Endothelial cell of umbilical vein (primary cell): Measurements from ENCODE around the gene SHISA9. TPM values are rescaled to one million over a fixed set of nuclear protein-coding genes. Genes with fewer than 3 reads are reported as not detected.

Experiments
- BruUV-seq: library from RNA; stranded (reverse); fragments of 400-500 nt; replicated peaks from 2 replicates; lab custom pipeline; 2021; lab: Mats Ljungman, UMichigan
- CTCF ChIA-PET: fragments of 300-600, 350-600 bp; sonication (Branson Sonifier 250); formaldehyde crosslinking; loops from one replicate; lab custom pipeline; 2021; ENCODE audit warnings: antibody characterized with exemption, inconsistent platforms; lab: Charles Lee
- POLR2A ChIA-PET: fragments of 300-600, 350-600 bp; sonication (Branson Sonifier 250); formaldehyde crosslinking; loops from one replicate; lab custom pipeline; 2021; ENCODE audit warnings: antibody characterized with exemption, inconsistent platforms; lab: Charles Lee
- DNase-seq: peaks from one replicate; pipeline ENCODE4 v3.0.0-alpha.2; 2011; ENCODE audit warnings: low read depth, low spot score
- FAIRE-seq: peaks from 2 replicates; lab custom pipeline; 2011; peaks lifted over from hg19 to GRCh38; lab: Jason Lieb, UNC
- H2AFZ ChIP-seq: 2 replicates; pipeline ENCODE4 v1.6.0; 2012; ENCODE audit warnings: low read depth, low read length, control low read depth, inconsistent platforms
- H3K27ac ChIP-seq: 2 replicates; pipeline ENCODE4 v1.5.1; 2011; ENCODE audit warnings: low read depth, mild to moderate bottlenecking, control low read depth, low read length, moderate library complexity; ENCODE audit not compliant: insufficient read depth
- H3K27me3 ChIP-seq, 2 experiments: 2 replicates each; pipeline versions ENCODE4 v1.6.0 to v1.6.1; 2011; ENCODE audit warnings: low read length in 2 of 2, mixed read lengths in 1 of 2; ENCODE audit not compliant: control insufficient read depth in 2 of 2, insufficient read depth in 2 of 2
- H3K36me3 ChIP-seq, 2 experiments: 2 replicates in 1 of 2; 3 replicates in 1 of 2; pipeline ENCODE4 v1.5.1; 2011; ENCODE audit warnings: low read length in 2 of 2, mild to moderate bottlenecking in 1 of 2, moderate library complexity in 1 of 2; ENCODE audit not compliant: control insufficient read depth in 2 of 2, insufficient read depth in 2 of 2; ENCODE audit errors: extremely low read depth in 1 of 2
- H3K4me1 ChIP-seq: 3 replicates; pipeline ENCODE4 v1.5.1; 2011; ENCODE audit warnings: mild to moderate bottlenecking, low read length; ENCODE audit not compliant: control insufficient read depth, insufficient read depth; ENCODE audit errors: extremely low read depth
- H3K4me2 ChIP-seq: 2 replicates; pipeline ENCODE4 v1.6.1; 2011; ENCODE audit warnings: low read length, control low read depth, mixed read lengths; ENCODE audit not compliant: insufficient read depth
- H3K4me3 ChIP-seq, 3 experiments: fragments of 200-600 bp in 1 of 3; sonication (generic), shearing (Covaris generic) in 1 of 3; replicated peaks in 1 of 3; 2 replicates each; pipeline ENCODE4 v1.5.1; 2011 to 2016; ENCODE audit warnings: control low read depth in 3 of 3, low read length in 3 of 3, mild to moderate bottlenecking in 2 of 3, inconsistent platforms in 1 of 3, low read depth in 1 of 3, moderate library complexity in 1 of 3; ENCODE audit not compliant: insufficient read depth in 1 of 3
- H3K79me2 ChIP-seq: 2 replicates; pipeline ENCODE4 v1.6.0; 2012; ENCODE audit warnings: low read length, inconsistent platforms; ENCODE audit not compliant: control insufficient read depth, insufficient read depth
- H3K9ac ChIP-seq: replicated peaks from 2 replicates; pipeline ENCODE3; 2011; ENCODE audit warnings: low read length, control low read depth; ENCODE audit not compliant: insufficient read depth; ENCODE audit errors: extremely low read depth
- H3K9me1 ChIP-seq: replicated peaks from 3 replicates; pipeline ENCODE4 v1.6.0; 2011; ENCODE audit warnings: mild to moderate bottlenecking, low read length; ENCODE audit not compliant: control insufficient read depth, insufficient read depth; ENCODE audit errors: extremely low read depth
- H3K9me3 ChIP-seq: replicated peaks from 2 replicates; pipeline ENCODE4 v1.5.1; 2012; ENCODE audit warnings: low read length, inconsistent platforms; ENCODE audit not compliant: control insufficient read depth, insufficient read depth
- H4K20me1 ChIP-seq: replicated peaks from 2 replicates; pipeline ENCODE3; 2011; ENCODE audit warnings: mild to moderate bottlenecking, low read length; ENCODE audit not compliant: control insufficient read depth, insufficient read depth; ENCODE audit errors: extremely low read depth
- EZH2 ChIP-seq: IDR thresholded peaks from 2 replicates; pipeline ENCODE4 v1.6.1; 2012; ENCODE audit warnings: borderline replicate concordance, low read depth, mild to moderate bottlenecking, moderate library complexity, low read length, inconsistent platforms; ENCODE audit not compliant: severe bottlenecking
- FOS ChIP-seq: IDR thresholded peaks from 2 replicates; pipeline ENCODE4 v1.6.1; 2011; ENCODE audit warnings: mild to moderate bottlenecking, low read length, moderate library complexity, borderline replicate concordance; ENCODE audit not compliant: insufficient read depth
- GATA2 ChIP-seq: IDR thresholded peaks from 2 replicates; pipeline ENCODE4 v1.7.0; 2011; ENCODE audit warnings: low read depth, mild to moderate bottlenecking, moderate library complexity, mixed read lengths, low read length; ENCODE audit not compliant: insufficient read length, insufficient read depth
- JUN ChIP-seq: IDR thresholded peaks from 2 replicates; pipeline ENCODE4 v1.6.1; 2011; ENCODE audit warnings: borderline replicate concordance, low read depth; ENCODE audit not compliant: insufficient read length, insufficient read depth
- MYC ChIP-seq: IDR thresholded peaks from one replicate; pipeline ENCODE4 v1.6.1; 2011; ENCODE audit warnings: mild to moderate bottlenecking, low read depth, low read length
- POLR2A ChIP-seq: IDR thresholded peaks from 2 replicates; pipeline ENCODE4 v1.6.1; 2012; ENCODE audit warnings: low read depth, mild to moderate bottlenecking, control low read depth, low read length
- POLR2AphosphoS5 ChIP-seq: IDR thresholded peaks from 2 replicates; pipeline ENCODE4 v1.6.1; 2012; ENCODE audit warnings: low read depth, mild to moderate bottlenecking, control low read depth, low read length, moderate library complexity; ENCODE audit not compliant: insufficient read depth
- dilution Hi-C: fragments of 300-500 bp; cut with MboI; formaldehyde crosslinking; loops from one replicate; pipeline ENCODE4 v1.15.0; 2019; ENCODE audit warnings: low sequenced_read_pairs; ENCODE audit not compliant: extremely low pct_ligation_motif_present
- intact Hi-C: fragments of 100-400 bp; cut with micrococcal nuclease; formaldehyde crosslinking; loops from one replicate; pipeline ENCODE4 v1.10.0; 2022
- polyA plus RNA-seq, 4 experiments: library from polyadenylated mRNA; depleted of rRNA in 3 of 4; stranded (reverse) in 3 of 4; unstranded in 1 of 4; fragments of >200 nt; gene quantifications; 2 replicates each; pipeline versions ENCODE4 v1.2.1 to v1.2.3, GENCODE V29; 2011 to 2012; ENCODE audit warnings: missing spikeins in 1 of 4
- total RNA-seq: library from RNA; stranded (reverse); gene quantifications from 2 replicates; pipeline ENCODE4 v1.2.3, GENCODE V29; 2021
- TF ChIP-seq, protein P1 (sequence below), 2 donors: IDR thresholded peaks; 1 replicate in 1 of 2; 2 replicates in 1 of 2; pipeline ENCODE4 v1.5.1; 2011; ENCODE audit warnings: low read length in 2 of 2, mild to moderate bottlenecking in 2 of 2, moderate library complexity in 2 of 2, control low read depth in 1 of 2, inconsistent platforms in 1 of 2, low read depth in 1 of 2; ENCODE audit not compliant: insufficient read depth in 1 of 2; ENCODE audit errors: extremely low read depth in 1 of 2
- TF ChIP-seq, protein P2 (sequence below): IDR thresholded peaks from 2 replicates; pipeline ENCODE4 v1.6.1; 2011; ENCODE audit not compliant: insufficient read depth, insufficient read length

Gene SHISA9
- total and polyA plus RNA-seq, 2 donors (not counting 3 experiments of a cell fraction or from before 2014, with no cell fraction given), result not detected

DNA sequence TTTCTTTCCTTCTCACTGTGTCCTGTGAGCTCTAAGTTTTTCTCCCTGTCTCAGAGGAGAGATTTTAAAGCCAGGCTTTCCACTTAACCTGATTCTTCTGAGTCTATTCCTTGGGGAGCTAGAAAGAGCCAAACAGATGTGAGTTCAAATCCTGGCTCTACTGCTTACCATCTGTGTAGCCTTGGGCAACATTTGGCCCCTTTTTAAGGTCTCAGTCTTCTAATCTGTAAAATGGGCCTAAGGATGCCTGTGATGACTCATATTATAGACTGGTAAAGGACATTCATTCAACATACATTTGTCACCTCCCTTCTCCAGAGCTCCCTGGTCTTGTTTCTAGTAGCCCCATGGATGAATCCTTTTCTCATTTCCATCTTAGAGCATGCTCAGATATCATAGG is 304.0 kb downstream of the SHISA9 start:
- intact Hi-C loops, result no loop called here
- no peak overlapping the region for H2AFZ ChIP-seq
- POLR2A ChIA-PET, result no interaction called here

DNA sequence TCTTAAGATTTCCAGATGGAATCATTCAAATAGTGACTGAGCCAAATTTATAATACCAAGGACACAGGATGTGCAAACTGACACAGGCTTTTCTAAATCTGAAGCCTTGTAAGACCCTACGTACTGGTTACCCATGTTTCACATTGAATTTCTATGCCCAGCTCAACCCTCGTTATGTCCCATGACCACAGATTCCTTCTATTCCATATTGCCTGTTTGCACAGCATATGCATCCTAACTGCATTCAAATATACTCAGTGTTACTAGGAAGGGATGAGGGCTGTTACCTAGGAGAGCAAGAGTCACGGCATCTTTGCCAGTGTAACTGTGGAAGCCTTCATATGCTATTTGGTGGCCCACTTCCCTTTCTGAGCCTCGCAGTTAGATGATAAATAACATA is 305.2 kb downstream of the SHISA9 start:
- H3K4me1 ChIP-seq, result no peaks in the 10 kb centered on the region
- DNase-seq (no peak), FAIRE-seq (no peak)
- no peaks in the 10 kb centered on the region for H3K36me3 ChIP-seq
- no peak overlapping the region for H2AFZ ChIP-seq
- no peak overlapping the region for H3K4me3 ChIP-seq
- no peaks in the 10 kb centered on the region for H3K27me3 ChIP-seq
- no peaks in the 10 kb centered on the region for H3K79me2 ChIP-seq
- TF ChIP-seq, protein P1, sequence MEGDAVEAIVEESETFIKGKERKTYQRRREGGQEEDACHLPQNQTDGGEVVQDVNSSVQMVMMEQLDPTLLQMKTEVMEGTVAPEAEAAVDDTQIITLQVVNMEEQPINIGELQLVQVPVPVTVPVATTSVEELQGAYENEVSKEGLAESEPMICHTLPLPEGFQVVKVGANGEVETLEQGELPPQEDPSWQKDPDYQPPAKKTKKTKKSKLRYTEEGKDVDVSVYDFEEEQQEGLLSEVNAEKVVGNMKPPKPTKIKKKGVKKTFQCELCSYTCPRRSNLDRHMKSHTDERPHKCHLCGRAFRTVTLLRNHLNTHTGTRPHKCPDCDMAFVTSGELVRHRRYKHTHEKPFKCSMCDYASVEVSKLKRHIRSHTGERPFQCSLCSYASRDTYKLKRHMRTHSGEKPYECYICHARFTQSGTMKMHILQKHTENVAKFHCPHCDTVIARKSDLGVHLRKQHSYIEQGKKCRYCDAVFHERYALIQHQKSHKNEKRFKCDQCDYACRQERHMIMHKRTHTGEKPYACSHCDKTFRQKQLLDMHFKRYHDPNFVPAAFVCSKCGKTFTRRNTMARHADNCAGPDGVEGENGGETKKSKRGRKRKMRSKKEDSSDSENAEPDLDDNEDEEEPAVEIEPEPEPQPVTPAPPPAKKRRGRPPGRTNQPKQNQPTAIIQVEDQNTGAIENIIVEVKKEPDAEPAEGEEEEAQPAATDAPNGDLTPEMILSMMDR (IDR thresholded peaks at IDR 0.05; ENCODE audit: extremely low read depth in 1 of 2, insufficient read depth in 1 of 2, low read depth in 1 of 2, low read length in 2 of 2), result no peak
- TF ChIP-seq FOS (no peak), MYC (no peak), EZH2 (no peak), JUN (no peak), POLR2A (no peak), GATA2 (no peak), POLR2AphosphoS5 (no peak)
- TF ChIP-seq, protein P2, sequence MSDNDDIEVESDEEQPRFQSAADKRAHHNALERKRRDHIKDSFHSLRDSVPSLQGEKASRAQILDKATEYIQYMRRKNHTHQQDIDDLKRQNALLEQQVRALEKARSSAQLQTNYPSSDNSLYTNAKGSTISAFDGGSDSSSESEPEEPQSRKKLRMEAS, result no peak
- H3K9me3 ChIP-seq, result peaks cover 7% of the 10 kb centered on the region
- dilution Hi-C loops, result no loop called here
- no peaks in the 10 kb centered on the region for H3K9me1 ChIP-seq
- H3K9ac ChIP-seq, result no peak overlapping the region
- H3K4me2 ChIP-seq, result no peak overlapping the region
- ChIA-PET CTCF (no interaction called here), POLR2A (no interaction called here)
- no TSS peak for BruUV-seq
- intact Hi-C loops, result no loop called here
- H4K20me1 ChIP-seq, result no peaks in the 10 kb centered on the region
- no peak overlapping the region for H3K27ac ChIP-seq

More for the DNA sequence above, 304.0 kb downstream of the SHISA9 start:
- CTCF ChIA-PET, result no interaction called here
- no peak for FAIRE-seq
- H3K4me1 ChIP-seq, result no peaks in the 10 kb centered on the region
- no peak overlapping the region for H3K4me3 ChIP-seq
- H3K79me2 ChIP-seq, result no peaks in the 10 kb centered on the region
- dilution Hi-C loops, result no loop called here
- peaks cover 5% of the 10 kb centered on the region for H3K9me3 ChIP-seq
- H3K36me3 ChIP-seq, result no peaks in the 10 kb centered on the region
- no peak for DNase-seq
- no peak overlapping the region for H3K9ac ChIP-seq
- no peak overlapping the region for H3K27ac ChIP-seq
- no peaks in the 10 kb centered on the region for H4K20me1 ChIP-seq
- no peaks in the 10 kb centered on the region for H3K27me3 ChIP-seq
- H3K4me2 ChIP-seq, result no peak overlapping the region
- no peaks in the 10 kb centered on the region for H3K9me1 ChIP-seq
- TF ChIP-seq, protein P1 (IDR thresholded peaks at IDR 0.05; ENCODE audit: extremely low read depth in 1 of 2, insufficient read depth in 1 of 2, low read depth in 1 of 2, low read length in 2 of 2), result no peak
- no peak for TF ChIP-seq POLR2A
- no peak for TF ChIP-seq JUN
- no peak for TF ChIP-seq GATA2
- TF ChIP-seq, protein P2, result no peak
- BruUV-seq, result no TSS peak
